Measurements from ENCODE around the gene UGP2.

UGP2 gene

DNA sequence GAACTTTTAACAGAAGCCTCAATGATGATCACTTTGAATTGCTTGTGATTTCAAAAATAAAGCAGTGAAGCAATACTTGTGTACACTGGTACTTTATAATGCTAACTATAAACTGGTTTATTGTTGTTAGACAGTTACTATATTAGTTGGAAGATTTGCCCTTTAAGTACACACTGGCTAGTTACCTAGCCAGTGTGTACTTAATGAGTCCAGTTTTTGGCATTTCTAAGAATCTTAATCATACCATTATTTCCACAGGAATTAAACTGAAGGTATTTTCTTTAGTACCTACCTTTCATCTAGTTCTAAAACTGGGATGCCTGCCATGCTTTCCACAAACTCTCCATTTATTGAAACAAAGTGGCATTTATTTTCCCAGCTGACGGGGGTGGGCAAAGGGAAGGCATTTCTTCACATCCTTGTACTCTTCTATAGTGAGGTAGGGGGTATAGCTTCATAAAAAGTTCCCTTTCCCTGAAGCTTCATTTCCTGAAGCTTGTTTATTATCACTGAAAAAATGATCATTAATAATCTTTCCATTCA is 49.9 kb downstream of the UGP2 start:
- peaks cover 83% of the 10 kb centered on the region for H3K36me3 ChIP-seq (ENCODE audit: control insufficient read depth, low read length)
- H3K27ac ChIP-seq (ENCODE audit: low read depth, low read length): no peak overlapping the region
- H3K4me1 ChIP-seq (ENCODE audit: control insufficient read depth, low read length): no peaks in the 10 kb centered on the region
- no peaks in the 10 kb centered on the region for H3K27me3 ChIP-seq (ENCODE audit: control insufficient read depth, low read length)
- H3F3A ChIP-seq (ENCODE audit: control insufficient read depth, insufficient read depth): peaks cover 2% of the 10 kb centered on the region
- H3K9me2 ChIP-seq (replicated peaks; ENCODE audit: control insufficient read depth, low read length): no peaks in the 10 kb centered on the region
- no peaks in the 10 kb centered on the region for H4K20me1 ChIP-seq (ENCODE audit: control insufficient read depth, insufficient read depth, low read depth, low read length)
- H3K4me2 ChIP-seq (ENCODE audit: low read length): no peak overlapping the region
- TF ChIP-seq, protein P1, sequence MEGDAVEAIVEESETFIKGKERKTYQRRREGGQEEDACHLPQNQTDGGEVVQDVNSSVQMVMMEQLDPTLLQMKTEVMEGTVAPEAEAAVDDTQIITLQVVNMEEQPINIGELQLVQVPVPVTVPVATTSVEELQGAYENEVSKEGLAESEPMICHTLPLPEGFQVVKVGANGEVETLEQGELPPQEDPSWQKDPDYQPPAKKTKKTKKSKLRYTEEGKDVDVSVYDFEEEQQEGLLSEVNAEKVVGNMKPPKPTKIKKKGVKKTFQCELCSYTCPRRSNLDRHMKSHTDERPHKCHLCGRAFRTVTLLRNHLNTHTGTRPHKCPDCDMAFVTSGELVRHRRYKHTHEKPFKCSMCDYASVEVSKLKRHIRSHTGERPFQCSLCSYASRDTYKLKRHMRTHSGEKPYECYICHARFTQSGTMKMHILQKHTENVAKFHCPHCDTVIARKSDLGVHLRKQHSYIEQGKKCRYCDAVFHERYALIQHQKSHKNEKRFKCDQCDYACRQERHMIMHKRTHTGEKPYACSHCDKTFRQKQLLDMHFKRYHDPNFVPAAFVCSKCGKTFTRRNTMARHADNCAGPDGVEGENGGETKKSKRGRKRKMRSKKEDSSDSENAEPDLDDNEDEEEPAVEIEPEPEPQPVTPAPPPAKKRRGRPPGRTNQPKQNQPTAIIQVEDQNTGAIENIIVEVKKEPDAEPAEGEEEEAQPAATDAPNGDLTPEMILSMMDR (IDR thresholded peaks at IDR 0.05; ENCODE audit: low read depth, low read length, poor library complexity, severe bottlenecking): no peak
- no peak for TF ChIP-seq EZH2phosphoT487 (IDR thresholded peaks at IDR 0.05; ENCODE audit: borderline replicate concordance, low read length)
- H3K4me3 ChIP-seq (ENCODE audit: low read length): no peak overlapping the region
- H3K79me2 ChIP-seq (ENCODE audit: control insufficient read depth, low read length): no peaks in the 10 kb centered on the region
- no peaks in the 10 kb centered on the region for H3K9me3 ChIP-seq (ENCODE audit: control insufficient read depth, insufficient read depth, low read length)

DNA sequence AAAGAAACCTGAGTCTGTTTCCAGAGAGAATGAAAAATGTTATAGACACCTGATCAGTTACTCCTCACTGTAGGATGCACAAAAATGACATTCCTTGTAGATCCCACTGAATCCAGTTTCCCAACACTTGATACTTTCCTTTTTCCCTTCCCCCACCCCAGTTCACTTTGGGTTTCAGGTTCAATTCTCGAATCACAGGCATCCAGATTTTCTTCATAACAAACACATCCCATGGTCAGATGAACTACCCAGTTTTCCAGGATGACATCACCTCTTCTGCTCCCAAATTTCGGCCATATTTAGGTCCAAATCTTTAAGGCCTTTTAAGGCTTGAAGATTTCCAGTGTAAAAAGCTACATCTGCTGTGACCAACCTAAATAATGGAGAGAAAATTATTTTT is 51.5 kb downstream of the UGP2 start:
- no peaks in the 10 kb centered on the region for H3K27me3 ChIP-seq (ENCODE audit: control insufficient read depth, low read length)
- no peak overlapping the region for H3K4me3 ChIP-seq (ENCODE audit: low read length)
- no peaks in the 10 kb centered on the region for H3K9me2 ChIP-seq (replicated peaks; ENCODE audit: control insufficient read depth, low read length)
- H4K20me1 ChIP-seq (ENCODE audit: control insufficient read depth, insufficient read depth, low read depth, low read length): no peaks in the 10 kb centered on the region
- no peaks in the 10 kb centered on the region for H3K79me2 ChIP-seq (ENCODE audit: control insufficient read depth, low read length)
- no peak overlapping the region for H3K4me2 ChIP-seq (ENCODE audit: low read length)
- H3F3A ChIP-seq (ENCODE audit: control insufficient read depth, insufficient read depth): peaks cover 13% of the 10 kb centered on the region
- H3K9me3 ChIP-seq (ENCODE audit: control insufficient read depth, insufficient read depth, low read length): no peaks in the 10 kb centered on the region
- peaks cover 78% of the 10 kb centered on the region for H3K36me3 ChIP-seq (ENCODE audit: control insufficient read depth, low read length)
- TF ChIP-seq, protein P1 (IDR thresholded peaks at IDR 0.05; ENCODE audit: low read depth, low read length, poor library complexity, severe bottlenecking): no peak
- no peak for TF ChIP-seq EZH2phosphoT487 (IDR thresholded peaks at IDR 0.05; ENCODE audit: borderline replicate concordance, low read length)
- no peaks in the 10 kb centered on the region for H3K4me1 ChIP-seq (ENCODE audit: control insufficient read depth, low read length)
- H3K27ac ChIP-seq (ENCODE audit: low read depth, low read length): no peak overlapping the region

DNA sequence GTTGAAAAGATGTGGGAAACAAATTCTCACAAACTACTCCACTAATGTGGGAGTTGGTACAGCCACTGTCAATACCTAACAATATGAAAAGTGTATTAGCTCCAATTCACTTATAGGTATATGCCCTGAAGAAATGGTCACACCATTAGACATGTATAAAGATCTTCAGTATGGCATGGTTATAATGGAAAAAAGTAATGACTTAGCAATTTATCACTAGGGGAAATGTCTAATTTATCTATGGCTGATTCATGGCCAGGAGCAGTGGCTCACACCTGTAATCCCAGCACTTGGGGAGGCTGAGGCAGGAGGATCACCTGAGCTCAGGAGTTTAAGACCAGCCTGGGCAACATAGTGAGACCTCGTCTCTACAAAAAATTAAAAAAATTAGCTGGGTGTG is 52.5 kb downstream of the UGP2 start:
- H3K27ac ChIP-seq (ENCODE audit: low read depth, low read length): no peak overlapping the region
- H3K4me2 ChIP-seq (ENCODE audit: low read length): no peak overlapping the region
- H4K20me1 ChIP-seq (ENCODE audit: control insufficient read depth, insufficient read depth, low read depth, low read length): no peaks in the 10 kb centered on the region
- TF ChIP-seq, protein P1 (IDR thresholded peaks at IDR 0.05; ENCODE audit: low read depth, low read length, poor library complexity, severe bottlenecking): no peak
- no peak for TF ChIP-seq EZH2phosphoT487 (IDR thresholded peaks at IDR 0.05; ENCODE audit: borderline replicate concordance, low read length)
- peaks cover 17% of the 10 kb centered on the region for H3F3A ChIP-seq (ENCODE audit: control insufficient read depth, insufficient read depth)
- H3K36me3 ChIP-seq (ENCODE audit: control insufficient read depth, low read length): peaks cover 75% of the 10 kb centered on the region
- H3K4me1 ChIP-seq (ENCODE audit: control insufficient read depth, low read length): no peaks in the 10 kb centered on the region
- H3K4me3 ChIP-seq (ENCODE audit: low read length): no peak overlapping the region
- H3K79me2 ChIP-seq (ENCODE audit: control insufficient read depth, low read length): no peaks in the 10 kb centered on the region
- no peaks in the 10 kb centered on the region for H3K9me2 ChIP-seq (replicated peaks; ENCODE audit: control insufficient read depth, low read length)
- no peaks in the 10 kb centered on the region for H3K27me3 ChIP-seq (ENCODE audit: control insufficient read depth, low read length)
- no peaks in the 10 kb centered on the region for H3K9me3 ChIP-seq (ENCODE audit: control insufficient read depth, insufficient read depth, low read length)
